ENCODE measurements around the gene SYT5. TPM values are rescaled to one million over a fixed set of nuclear protein-coding genes. Genes with fewer than 3 reads are reported as not detected.

SYT5 gene
- total and polyA plus RNA-seq, 9 of the 15 experiments (the other 6 are each of a cell fraction or from before 2014, with no cell fraction given), result 1.3 to 20.9 (median 8.8) TPM

DNA sequence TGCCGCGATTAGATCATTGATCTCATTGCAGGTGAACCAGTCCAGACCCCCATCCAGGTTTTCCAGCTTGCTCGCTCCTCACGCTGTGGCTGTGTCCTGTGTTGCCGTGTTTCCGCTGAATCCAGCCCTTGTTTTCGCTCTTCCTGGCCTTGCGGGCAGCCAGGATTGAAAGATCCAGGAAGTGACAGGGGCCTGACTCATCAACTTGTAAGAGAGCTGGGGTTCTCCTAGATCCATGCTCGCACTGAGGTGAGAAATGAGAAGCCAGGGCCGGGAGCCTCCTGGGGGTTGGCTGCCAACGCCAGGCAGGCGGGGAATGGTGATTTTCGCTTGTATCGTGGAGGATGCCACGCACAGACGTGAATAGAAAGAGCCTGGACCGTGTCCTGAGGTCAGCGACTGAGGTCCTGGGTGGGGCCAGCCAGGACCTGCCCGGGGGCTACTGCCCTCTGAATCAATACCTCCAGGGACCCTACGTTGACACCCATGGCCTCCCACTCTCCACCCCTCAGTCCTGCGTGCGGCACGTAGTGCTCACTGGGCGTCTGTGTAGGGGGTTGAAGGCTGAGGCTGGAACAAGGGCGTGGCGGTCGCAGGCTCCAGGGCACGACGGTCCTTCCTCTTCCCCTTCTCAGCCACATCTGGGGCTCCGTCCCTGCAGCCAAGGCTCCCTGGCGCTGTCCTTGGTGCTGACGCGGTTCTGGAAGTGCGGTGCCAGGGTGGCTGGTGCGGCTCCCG lies 36.5 kb upstream of the SYT5 start (continued):
- TF ChIP-seq, protein P1, sequence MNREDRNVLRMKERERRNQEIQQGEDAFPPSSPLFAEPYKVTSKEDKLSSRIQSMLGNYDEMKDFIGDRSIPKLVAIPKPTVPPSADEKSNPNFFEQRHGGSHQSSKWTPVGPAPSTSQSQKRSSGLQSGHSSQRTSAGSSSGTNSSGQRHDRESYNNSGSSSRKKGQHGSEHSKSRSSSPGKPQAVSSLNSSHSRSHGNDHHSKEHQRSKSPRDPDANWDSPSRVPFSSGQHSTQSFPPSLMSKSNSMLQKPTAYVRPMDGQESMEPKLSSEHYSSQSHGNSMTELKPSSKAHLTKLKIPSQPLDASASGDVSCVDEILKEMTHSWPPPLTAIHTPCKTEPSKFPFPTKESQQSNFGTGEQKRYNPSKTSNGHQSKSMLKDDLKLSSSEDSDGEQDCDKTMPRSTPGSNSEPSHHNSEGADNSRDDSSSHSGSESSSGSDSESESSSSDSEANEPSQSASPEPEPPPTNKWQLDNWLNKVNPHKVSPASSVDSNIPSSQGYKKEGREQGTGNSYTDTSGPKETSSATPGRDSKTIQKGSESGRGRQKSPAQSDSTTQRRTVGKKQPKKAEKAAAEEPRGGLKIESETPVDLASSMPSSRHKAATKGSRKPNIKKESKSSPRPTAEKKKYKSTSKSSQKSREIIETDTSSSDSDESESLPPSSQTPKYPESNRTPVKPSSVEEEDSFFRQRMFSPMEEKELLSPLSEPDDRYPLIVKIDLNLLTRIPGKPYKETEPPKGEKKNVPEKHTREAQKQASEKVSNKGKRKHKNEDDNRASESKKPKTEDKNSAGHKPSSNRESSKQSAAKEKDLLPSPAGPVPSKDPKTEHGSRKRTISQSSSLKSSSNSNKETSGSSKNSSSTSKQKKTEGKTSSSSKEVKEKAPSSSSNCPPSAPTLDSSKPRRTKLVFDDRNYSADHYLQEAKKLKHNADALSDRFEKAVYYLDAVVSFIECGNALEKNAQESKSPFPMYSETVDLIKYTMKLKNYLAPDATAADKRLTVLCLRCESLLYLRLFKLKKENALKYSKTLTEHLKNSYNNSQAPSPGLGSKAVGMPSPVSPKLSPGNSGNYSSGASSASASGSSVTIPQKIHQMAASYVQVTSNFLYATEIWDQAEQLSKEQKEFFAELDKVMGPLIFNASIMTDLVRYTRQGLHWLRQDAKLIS (CRISPR knock-in tag; IDR thresholded peaks at IDR 0.05), result peak; percentile 99
- no peak for TF ChIP-seq ZNF174 (CRISPR knock-in tag; IDR thresholded peaks at IDR 0.05)
- peak; percentile 60 for TF ChIP-seq PHF20 (IDR thresholded peaks at IDR 0.05; ENCODE audit: partially characterized antibody)
- peak; percentile 99 for TF ChIP-seq NUFIP1 (IDR thresholded peaks at IDR 0.05; ENCODE audit: partially characterized antibody)
- TF ChIP-seq, protein P2, sequence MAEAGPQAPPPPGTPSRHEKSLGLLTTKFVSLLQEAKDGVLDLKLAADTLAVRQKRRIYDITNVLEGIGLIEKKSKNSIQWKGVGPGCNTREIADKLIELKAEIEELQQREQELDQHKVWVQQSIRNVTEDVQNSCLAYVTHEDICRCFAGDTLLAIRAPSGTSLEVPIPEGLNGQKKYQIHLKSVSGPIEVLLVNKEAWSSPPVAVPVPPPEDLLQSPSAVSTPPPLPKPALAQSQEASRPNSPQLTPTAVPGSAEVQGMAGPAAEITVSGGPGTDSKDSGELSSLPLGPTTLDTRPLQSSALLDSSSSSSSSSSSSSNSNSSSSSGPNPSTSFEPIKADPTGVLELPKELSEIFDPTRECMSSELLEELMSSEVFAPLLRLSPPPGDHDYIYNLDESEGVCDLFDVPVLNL (CRISPR knock-in tag; IDR thresholded peaks at IDR 0.05; ENCODE audit: low read depth), result peak; percentile 89
- TF ChIP-seq CBFA2T3 (IDR thresholded peaks at IDR 0.05), result peak; percentile 60; the same call in 1 of the 2 replicates
- peak; percentile 40; the same call in 1 of the 2 replicates for TF ChIP-seq HMG20B (CRISPR knock-in tag; IDR thresholded peaks at IDR 0.05)
- peak; percentile 99 for TF ChIP-seq SP1 (CRISPR knock-in tag; IDR thresholded peaks at IDR 0.05)
- TF ChIP-seq MYNN (IDR thresholded peaks at IDR 0.05), result peak; percentile 93
- TF ChIP-seq MYNN (CRISPR knock-in tag; IDR thresholded peaks at IDR 0.05), result 0 out of 2 replicates have a peak, but pooled peaks have one; percentile 17
- TF ChIP-seq, protein P3, sequence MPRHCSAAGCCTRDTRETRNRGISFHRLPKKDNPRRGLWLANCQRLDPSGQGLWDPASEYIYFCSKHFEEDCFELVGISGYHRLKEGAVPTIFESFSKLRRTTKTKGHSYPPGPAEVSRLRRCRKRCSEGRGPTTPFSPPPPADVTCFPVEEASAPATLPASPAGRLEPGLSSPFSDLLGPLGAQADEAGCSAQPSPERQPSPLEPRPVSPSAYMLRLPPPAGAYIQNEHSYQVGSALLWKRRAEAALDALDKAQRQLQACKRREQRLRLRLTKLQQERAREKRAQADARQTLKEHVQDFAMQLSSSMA (CRISPR knock-in tag; IDR thresholded peaks at IDR 0.05), result peak; percentile 84
- TF ChIP-seq HEY1 (CRISPR knock-in tag; IDR thresholded peaks at IDR 0.05; ENCODE audit: borderline replicate concordance), result 0 out of 2 replicates have a peak, but pooled peaks have one; percentile 63
- TF ChIP-seq ZNF583 (CRISPR knock-in tag; IDR thresholded peaks at IDR 0.05), result peak; percentile 53; the same call in 1 of the 2 replicates
- no peak for TF ChIP-seq ZNF778 (CRISPR knock-in tag; IDR thresholded peaks at IDR 0.05)
- peak; percentile 98 for TF ChIP-seq SAP30 (IDR thresholded peaks at IDR 0.05; ENCODE audit: borderline replicate concordance, insufficient read depth, low read depth, low read length, poor library complexity, severe bottlenecking)
- peak; percentile 80; the same call in 1 of the 2 replicates for TF ChIP-seq TGIF2 (CRISPR knock-in tag; IDR thresholded peaks at IDR 0.05)
- peak; percentile 98 for TF ChIP-seq TOE1 (IDR thresholded peaks at IDR 0.05; ENCODE audit: borderline replicate concordance)
- peak; percentile 97 for TF ChIP-seq TOE1 (CRISPR knock-in tag; IDR thresholded peaks at IDR 0.05; ENCODE audit: borderline replicate concordance, low read depth)
- peak; percentile 41; the same call in 1 of the 2 replicates for TF ChIP-seq ATF1 (CRISPR knock-in tag; IDR thresholded peaks at IDR 0.05)
- peak; percentile 96 for TF ChIP-seq ATF1 (tag; IDR thresholded peaks at IDR 0.05)
- TF ChIP-seq, protein P4, sequence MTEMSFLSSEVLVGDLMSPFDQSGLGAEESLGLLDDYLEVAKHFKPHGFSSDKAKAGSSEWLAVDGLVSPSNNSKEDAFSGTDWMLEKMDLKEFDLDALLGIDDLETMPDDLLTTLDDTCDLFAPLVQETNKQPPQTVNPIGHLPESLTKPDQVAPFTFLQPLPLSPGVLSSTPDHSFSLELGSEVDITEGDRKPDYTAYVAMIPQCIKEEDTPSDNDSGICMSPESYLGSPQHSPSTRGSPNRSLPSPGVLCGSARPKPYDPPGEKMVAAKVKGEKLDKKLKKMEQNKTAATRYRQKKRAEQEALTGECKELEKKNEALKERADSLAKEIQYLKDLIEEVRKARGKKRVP (CRISPR knock-in tag; IDR thresholded peaks at IDR 0.05), result no peak
- peak; percentile 67 for TF ChIP-seq NFRKB (IDR thresholded peaks at IDR 0.05; ENCODE audit: low read depth)
- no peak for TF ChIP-seq PTRF (tag; IDR thresholded peaks at IDR 0.05)
- TF ChIP-seq MTA2 (IDR thresholded peaks at IDR 0.05; ENCODE audit: low read depth), result peak; percentile 55; the same call in 1 of the 2 replicates
